Measurements from ENCODE around the gene FADS2.

Gene FADS2

DNA sequence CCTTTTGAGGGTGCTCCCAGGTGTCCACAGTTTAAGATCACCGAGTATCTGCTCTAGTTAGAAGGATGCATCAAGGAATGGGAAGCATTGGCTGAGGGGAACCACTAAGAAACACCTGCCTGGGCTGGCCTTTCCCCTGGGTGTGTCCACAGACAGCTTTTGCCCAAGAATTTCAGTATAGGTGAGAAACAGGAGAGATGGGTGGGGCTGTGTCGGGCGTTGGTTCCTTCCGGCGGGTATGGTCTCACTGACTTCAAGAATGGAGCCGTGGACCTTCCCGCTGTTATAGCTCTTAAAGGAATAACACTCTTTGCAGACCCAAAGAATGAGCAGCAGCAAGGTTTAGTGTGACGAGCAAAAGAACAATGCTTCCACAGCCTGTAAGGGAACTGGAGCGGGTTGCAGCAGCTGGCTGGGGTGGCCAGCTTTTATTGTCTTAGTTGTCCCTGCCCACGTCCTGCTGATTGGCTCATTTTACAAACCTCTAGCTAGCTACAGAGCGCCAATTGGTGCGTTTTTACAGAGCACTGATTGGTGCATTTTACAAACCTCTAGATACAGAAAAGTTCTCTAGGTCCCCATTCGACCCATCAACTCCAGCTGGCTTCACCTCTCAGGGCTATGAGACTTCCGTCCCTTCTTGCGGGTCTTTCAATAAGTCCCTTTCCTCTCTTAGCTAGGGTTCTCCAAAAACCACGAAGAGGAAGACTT lies 13.7 kb upstream of the FADS2 start:
- H3K27me3 ChIP-seq (ENCODE audit: control insufficient read depth, insufficient read depth, low read length), result no peaks in the 10 kb centered on the region
- H3K36me3 ChIP-seq (ENCODE audit: control insufficient read depth, insufficient read depth, low read length), result peaks cover 46% of the 10 kb centered on the region
- H3K9ac ChIP-seq (ENCODE audit: low read length), result peak overlapping the region; percentile 90
- H3K4me3 ChIP-seq (ENCODE audit: low read depth, low read length), result peak overlapping the region; percentile 63
- no peaks in the 10 kb centered on the region for H3K9me3 ChIP-seq (ENCODE audit: control insufficient read depth, insufficient read depth, low read depth, low read length)
- H3K27ac ChIP-seq (ENCODE audit: low read depth, low read length), result peak overlapping the region; percentile 85
- H3K4me1 ChIP-seq (ENCODE audit: control insufficient read depth, insufficient read depth, low read length), result peaks cover 14% of the 10 kb centered on the region

GRCh38 chr11:61814958-61815789 lies 12.9 kb upstream of the FADS2 start:
- H3K27ac ChIP-seq (ENCODE audit: low read depth, low read length), result peak overlapping the region; percentile 86
- H3K9me3 ChIP-seq (ENCODE audit: control insufficient read depth, insufficient read depth, low read depth, low read length), result no peaks in the 10 kb centered on the region
- H3K27me3 ChIP-seq (ENCODE audit: control insufficient read depth, insufficient read depth, low read length), result no peaks in the 10 kb centered on the region
- peak overlapping the region; percentile 63 for H3K4me3 ChIP-seq (ENCODE audit: low read depth, low read length)
- peak overlapping the region; percentile 97 for H3K9ac ChIP-seq (ENCODE audit: low read length)
- H3K36me3 ChIP-seq (ENCODE audit: control insufficient read depth, insufficient read depth, low read length), result peaks cover 39% of the 10 kb centered on the region
- peaks cover 14% of the 10 kb centered on the region for H3K4me1 ChIP-seq (ENCODE audit: control insufficient read depth, insufficient read depth, low read length)

DNA sequence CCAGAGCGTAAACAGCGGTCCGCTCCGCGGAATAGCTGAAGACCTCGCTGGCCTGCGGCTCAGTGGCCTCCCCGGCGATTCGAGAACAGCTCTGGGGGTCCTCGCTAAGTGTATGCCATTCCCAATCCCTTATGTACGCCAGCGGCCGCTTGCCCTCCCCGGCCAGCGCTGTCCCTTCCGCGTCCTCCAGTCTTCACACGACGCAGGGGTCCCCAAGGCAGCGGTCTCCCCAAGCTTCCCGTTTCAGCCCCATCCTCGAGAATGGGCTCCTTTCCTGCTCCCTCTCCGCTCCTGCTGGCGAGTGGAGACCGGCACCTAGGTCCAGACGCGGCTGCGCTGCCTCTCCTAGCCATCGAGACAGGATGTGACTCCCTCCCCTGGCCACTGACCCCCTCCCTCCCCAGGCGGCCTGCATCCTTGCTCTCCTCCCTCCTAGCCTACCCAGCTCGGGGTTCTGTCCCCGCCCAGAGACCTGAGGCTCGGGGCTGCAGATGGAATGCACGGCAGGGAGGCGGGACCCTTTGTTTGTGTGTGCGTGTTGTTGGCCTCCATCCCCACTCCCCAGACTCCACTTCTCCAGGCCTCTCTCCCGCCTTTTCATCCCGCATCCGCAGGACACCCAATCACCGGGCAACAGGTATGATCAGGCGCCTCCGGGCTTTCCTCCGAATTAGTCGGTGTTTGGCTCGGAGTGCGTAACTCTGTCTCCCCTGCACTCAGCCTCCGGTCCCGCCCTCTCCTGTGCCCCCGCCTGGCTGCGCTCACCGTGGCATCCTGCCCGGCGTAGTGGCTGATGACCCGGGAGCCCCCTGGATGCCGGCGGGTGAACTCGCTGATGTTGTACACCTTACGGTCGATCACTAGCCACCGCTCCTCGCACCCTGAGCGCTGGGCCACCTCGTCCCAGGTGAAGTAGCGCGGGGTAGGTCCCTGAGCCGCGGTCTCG lies 12.0 kb upstream of the FADS2 start:
- H3K4me3 ChIP-seq (ENCODE audit: low read depth, low read length), result peak overlapping the region; percentile 63
- peaks cover 14% of the 10 kb centered on the region for H3K4me1 ChIP-seq (ENCODE audit: control insufficient read depth, insufficient read depth, low read length)
- peaks cover 30% of the 10 kb centered on the region for H3K36me3 ChIP-seq (ENCODE audit: control insufficient read depth, insufficient read depth, low read length)
- H3K9me3 ChIP-seq (ENCODE audit: control insufficient read depth, insufficient read depth, low read depth, low read length), result no peaks in the 10 kb centered on the region
- H3K27me3 ChIP-seq (ENCODE audit: control insufficient read depth, insufficient read depth, low read length), result no peaks in the 10 kb centered on the region
- H3K27ac ChIP-seq (ENCODE audit: low read depth, low read length), result peak overlapping the region; percentile 86
- peak overlapping the region; percentile 97 for H3K9ac ChIP-seq (ENCODE audit: low read length)

DNA sequence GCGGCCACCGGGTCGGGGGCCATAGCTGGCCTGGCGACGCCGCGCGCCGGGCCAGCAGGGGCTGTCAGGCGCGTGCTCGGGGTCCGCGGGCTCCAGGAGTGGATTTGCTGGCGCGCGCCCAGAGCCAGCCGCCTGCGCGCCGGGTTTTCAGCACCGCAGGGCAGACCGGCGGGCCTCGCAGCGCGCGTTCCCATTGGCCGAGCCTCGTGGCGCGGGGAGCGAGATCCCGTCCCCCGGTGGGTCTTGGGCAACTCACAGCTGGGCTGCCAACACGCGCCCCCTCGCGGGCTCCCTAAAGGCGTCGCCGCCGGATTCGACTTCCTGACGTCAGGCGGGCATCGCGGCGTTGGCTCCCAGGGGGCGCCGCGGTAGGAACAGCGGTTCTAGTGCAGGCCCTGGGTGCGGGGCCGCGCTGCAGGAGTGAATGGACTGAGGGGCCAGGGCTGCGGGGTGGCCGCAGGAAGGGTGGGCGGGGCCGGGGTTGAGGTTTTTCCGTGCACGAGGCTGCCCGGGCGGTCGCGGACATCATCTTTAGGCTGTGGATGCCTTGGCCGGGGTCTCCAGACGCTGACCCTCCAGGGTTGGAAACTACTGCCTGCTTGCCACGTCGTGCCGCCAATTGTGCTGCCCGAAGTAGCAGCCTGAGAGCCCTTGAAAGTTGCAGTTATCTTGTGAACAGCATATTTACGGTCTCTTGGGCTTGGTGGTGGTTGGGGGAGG lies 11.2 kb upstream of the FADS2 start, which contains the start of gene FADS1:
TSS of gene FADS1 (minus strand) at position 268 of the 720 bp plus-strand sequence. CDS start at position 194, 74 bp downstream.
- H3K27me3 ChIP-seq (ENCODE audit: control insufficient read depth, insufficient read depth, low read length), result no peaks in the 10 kb centered on the region
- peak within 1 kb of the TSS; percentile 97 for H3K9ac ChIP-seq (ENCODE audit: low read length)
- H3K9me3 ChIP-seq (ENCODE audit: control insufficient read depth, insufficient read depth, low read depth, low read length), result no peaks in the 10 kb centered on the region
- peaks cover 21% of the 10 kb centered on the region for H3K36me3 ChIP-seq (ENCODE audit: control insufficient read depth, insufficient read depth, low read length)
- H3K27ac ChIP-seq (ENCODE audit: low read depth, low read length), result peak within 1 kb of the TSS; percentile 86
- H3K4me1 ChIP-seq (ENCODE audit: control insufficient read depth, insufficient read depth, low read length), result peaks cover 14% of the 10 kb centered on the region
- peak within 1 kb of the TSS; percentile 63 for H3K4me3 ChIP-seq (ENCODE audit: low read depth, low read length)

GRCh38 chr11:61817471-61818202 lies 10.5 kb upstream of the FADS2 start:
- peak overlapping the region; percentile 63 for H3K4me3 ChIP-seq (ENCODE audit: low read depth, low read length)
- peaks cover 14% of the 10 kb centered on the region for H3K36me3 ChIP-seq (ENCODE audit: control insufficient read depth, insufficient read depth, low read length)
- H3K9me3 ChIP-seq (ENCODE audit: control insufficient read depth, insufficient read depth, low read depth, low read length), result no peaks in the 10 kb centered on the region
- H3K27ac ChIP-seq (ENCODE audit: low read depth, low read length), result peak overlapping the region; percentile 59; the same call in 1 of the 2 replicates
- H3K4me1 ChIP-seq (ENCODE audit: control insufficient read depth, insufficient read depth, low read length), result peaks cover 14% of the 10 kb centered on the region
- H3K9ac ChIP-seq (ENCODE audit: low read length), result peak overlapping the region; percentile 89
- no peaks in the 10 kb centered on the region for H3K27me3 ChIP-seq (ENCODE audit: control insufficient read depth, insufficient read depth, low read length)

DNA sequence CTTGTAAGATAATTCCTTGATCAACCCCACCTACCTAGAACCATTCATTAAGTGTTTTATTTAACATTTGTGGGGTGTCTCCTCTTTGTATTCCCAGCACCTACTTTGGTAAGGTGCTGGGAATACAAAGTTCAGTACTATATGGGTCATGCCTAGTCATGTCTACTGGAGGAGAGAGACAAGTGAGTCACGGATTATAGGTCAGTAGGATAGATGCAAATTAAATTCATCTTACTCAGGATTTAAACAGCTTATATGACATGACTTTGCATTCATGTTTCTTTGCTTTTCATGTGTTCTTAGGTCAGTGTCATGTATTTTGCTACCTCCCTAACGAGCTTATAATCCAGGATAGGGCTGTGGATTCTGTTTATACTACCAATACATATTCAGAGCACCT lies 7.9 kb upstream of the FADS2 start:
- H3K4me1 ChIP-seq (ENCODE audit: control insufficient read depth, insufficient read depth, low read length), result peaks cover 12% of the 10 kb centered on the region
- H3K36me3 ChIP-seq (ENCODE audit: control insufficient read depth, insufficient read depth, low read length), result peaks cover 5% of the 10 kb centered on the region; the same call in 1 of the 2 replicates
- no peak overlapping the region for H3K27ac ChIP-seq (ENCODE audit: low read depth, low read length)
- H3K27me3 ChIP-seq (ENCODE audit: control insufficient read depth, insufficient read depth, low read length), result no peaks in the 10 kb centered on the region
- H3K9ac ChIP-seq (ENCODE audit: low read length), result no peak overlapping the region
- no peaks in the 10 kb centered on the region for H3K9me3 ChIP-seq (ENCODE audit: control insufficient read depth, insufficient read depth, low read depth, low read length)
- H3K4me3 ChIP-seq (ENCODE audit: low read depth, low read length), result no peak overlapping the region

DNA sequence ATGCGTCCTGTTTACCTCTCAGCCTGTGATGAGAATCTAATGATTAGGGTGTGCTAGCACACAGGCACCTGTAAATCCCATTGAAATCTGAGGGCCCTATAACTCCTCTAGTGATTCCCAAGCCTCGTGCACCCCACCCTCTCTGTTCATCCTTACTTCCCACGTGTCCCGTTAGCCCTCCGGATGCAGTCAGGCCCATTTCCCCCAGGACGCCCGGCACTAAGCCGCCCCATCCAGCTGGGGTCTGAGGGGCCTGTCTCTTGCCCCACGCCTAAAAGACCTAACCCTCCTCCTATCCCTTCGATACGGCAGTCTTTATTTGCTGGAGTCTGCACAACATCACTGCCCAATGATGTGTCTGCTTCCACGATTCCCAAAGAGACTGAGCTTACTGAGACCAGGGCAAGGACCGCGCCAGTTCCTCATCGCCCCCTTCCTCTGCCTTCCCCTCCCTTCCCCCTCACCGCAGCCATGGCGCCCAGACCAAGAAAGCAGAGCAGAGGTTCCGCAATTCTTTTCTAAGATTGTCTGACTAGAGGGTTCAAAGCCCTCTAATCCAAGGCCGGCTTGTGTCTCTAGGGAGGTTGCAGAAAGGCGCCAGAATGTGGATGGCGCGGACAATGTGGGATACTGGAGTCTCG lies 1.1 kb upstream of the FADS2 start:
- peak overlapping the region; percentile 85 for H3K27ac ChIP-seq (ENCODE audit: low read depth, low read length)
- peak overlapping the region; percentile 98 for H3K9ac ChIP-seq (ENCODE audit: low read length)
- peaks cover 37% of the 10 kb centered on the region for H3K4me1 ChIP-seq (ENCODE audit: control insufficient read depth, insufficient read depth, low read length)
- H3K4me3 ChIP-seq (ENCODE audit: low read depth, low read length), result peak overlapping the region; percentile 99
- H3K9me3 ChIP-seq (ENCODE audit: control insufficient read depth, insufficient read depth, low read depth, low read length), result no peaks in the 10 kb centered on the region
- peaks cover 13% of the 10 kb centered on the region; the same call in 1 of the 2 replicates for H3K36me3 ChIP-seq (ENCODE audit: control insufficient read depth, insufficient read depth, low read length)
- H3K27me3 ChIP-seq (ENCODE audit: control insufficient read depth, insufficient read depth, low read length), result no peaks in the 10 kb centered on the region

DNA sequence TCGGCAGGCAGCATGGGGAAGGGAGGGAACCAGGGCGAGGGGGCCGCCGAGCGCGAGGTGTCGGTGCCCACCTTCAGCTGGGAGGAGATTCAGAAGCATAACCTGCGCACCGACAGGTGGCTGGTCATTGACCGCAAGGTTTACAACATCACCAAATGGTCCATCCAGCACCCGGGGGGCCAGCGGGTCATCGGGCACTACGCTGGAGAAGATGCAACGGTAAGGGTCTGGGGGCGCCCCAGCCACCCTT lies 204 bp downstream of the FADS2 start:
- peak overlapping the region; percentile 85 for H3K27ac ChIP-seq (ENCODE audit: low read depth, low read length)
- peaks cover 18% of the 10 kb centered on the region; the same call in 1 of the 2 replicates for H3K36me3 ChIP-seq (ENCODE audit: control insufficient read depth, insufficient read depth, low read length)
- peaks cover 47% of the 10 kb centered on the region for H3K4me1 ChIP-seq (ENCODE audit: control insufficient read depth, insufficient read depth, low read length)

GRCh38 chr11:61828629-61829407 lies 718 bp downstream of the FADS2 start:
- H3K4me1 ChIP-seq (ENCODE audit: control insufficient read depth, insufficient read depth, low read length), result peaks cover 52% of the 10 kb centered on the region

More for the DNA sequence above, 204 bp downstream of the FADS2 start:
- Histone ChIP-seq H3K27me3 (ENCODE audit: control insufficient read depth, insufficient read depth, low read length) (no peaks in the 10 kb centered on the region), H3K9me3 (ENCODE audit: control insufficient read depth, insufficient read depth, low read depth, low read length) (no peaks in the 10 kb centered on the region), H3K9ac (ENCODE audit: low read length) (peak overlapping the region; percentile 98), H3K4me3 (ENCODE audit: low read depth, low read length) (peak overlapping the region; percentile 99)

More at GRCh38 chr11:61828629-61829407, 718 bp downstream of the FADS2 start:
- peak overlapping the region; percentile 99 for H3K4me3 ChIP-seq (ENCODE audit: low read depth, low read length)
- no peaks in the 10 kb centered on the region for H3K27me3 ChIP-seq (ENCODE audit: control insufficient read depth, insufficient read depth, low read length)
- H3K36me3 ChIP-seq (ENCODE audit: control insufficient read depth, insufficient read depth, low read length), result peaks cover 23% of the 10 kb centered on the region; the same call in 1 of the 2 replicates
- peak overlapping the region; percentile 98 for H3K9ac ChIP-seq (ENCODE audit: low read length)
- H3K9me3 ChIP-seq (ENCODE audit: control insufficient read depth, insufficient read depth, low read depth, low read length), result no peaks in the 10 kb centered on the region
- peak overlapping the region; percentile 85 for H3K27ac ChIP-seq (ENCODE audit: low read depth, low read length)
